Bone marrow (tissue), 2 donors: ENCODE measurements around the gene ZSCAN1.

Experiments
- DNase-seq, 2 donors: peaks; one replicate each; lab custom pipeline; 2025; lab: John Stamatoyannopoulos, UW

The ZSCAN1 gene

DNA sequence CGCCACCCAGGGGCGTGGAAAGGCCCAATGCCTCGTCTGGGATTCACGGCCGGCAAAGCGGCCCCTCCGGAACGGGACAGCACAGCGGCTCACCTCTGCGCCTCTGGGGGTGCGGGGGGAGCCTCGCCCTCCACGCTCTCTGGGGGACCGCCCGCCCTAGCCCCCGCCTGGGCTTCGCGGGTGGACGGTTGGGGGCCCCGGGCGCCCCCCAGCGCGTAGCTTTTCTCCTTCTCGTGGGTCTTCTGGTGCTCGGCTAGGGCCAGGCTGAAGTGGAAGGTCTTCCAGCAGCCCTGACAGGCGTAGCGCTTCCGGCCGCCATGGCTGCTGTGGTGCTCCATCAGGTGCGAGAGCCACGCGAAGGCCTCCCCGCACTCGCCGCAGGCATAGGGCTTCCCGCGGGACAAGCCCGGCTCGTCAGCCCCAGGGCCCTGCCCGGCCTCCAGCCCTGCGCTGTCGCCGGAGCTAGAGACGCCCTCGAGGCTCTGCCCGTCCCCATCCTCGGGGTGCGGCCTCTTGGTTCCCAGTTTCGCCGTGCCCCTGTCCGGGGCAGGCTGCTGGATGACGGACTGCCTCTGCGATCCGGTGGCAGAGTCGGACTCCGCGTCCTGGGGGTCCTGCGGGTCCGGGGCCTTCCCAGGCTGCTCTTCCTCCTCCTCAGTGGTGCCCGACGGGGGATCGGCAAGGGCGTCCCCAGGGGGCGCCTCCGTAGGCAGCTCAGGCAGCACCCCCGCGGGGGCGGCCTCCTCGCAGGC lies 50.9 kb downstream of the ZSCAN1 start:
- DNase-seq: no peak

DNA sequence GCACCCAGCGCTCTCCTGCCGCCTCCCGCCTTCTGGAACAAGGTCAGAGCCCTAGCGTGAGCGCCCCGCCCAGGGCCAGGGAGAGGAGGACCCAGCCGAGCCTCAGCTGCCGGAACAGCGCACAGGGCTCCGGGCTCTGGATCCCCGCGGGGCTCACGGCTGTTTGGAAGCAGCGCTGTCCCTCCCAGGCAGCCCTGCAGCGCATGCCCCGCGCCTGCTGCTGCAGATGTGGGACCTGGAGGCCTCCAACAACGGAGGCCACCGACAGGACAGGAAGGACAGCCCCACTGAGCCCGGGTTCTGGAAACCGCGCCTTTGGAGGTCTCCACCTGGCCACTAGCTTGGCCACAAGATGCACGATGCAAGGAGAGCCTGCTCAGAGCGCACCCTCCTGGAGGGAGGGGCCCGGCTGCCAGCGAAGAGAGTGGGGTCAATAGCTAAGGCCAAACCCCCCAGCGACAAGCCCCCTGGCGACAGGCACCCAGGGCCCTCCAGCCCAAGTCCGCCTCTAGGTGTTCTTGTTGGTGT lies 51.6 kb downstream of the ZSCAN1 start:
- no peak for DNase-seq

DNA sequence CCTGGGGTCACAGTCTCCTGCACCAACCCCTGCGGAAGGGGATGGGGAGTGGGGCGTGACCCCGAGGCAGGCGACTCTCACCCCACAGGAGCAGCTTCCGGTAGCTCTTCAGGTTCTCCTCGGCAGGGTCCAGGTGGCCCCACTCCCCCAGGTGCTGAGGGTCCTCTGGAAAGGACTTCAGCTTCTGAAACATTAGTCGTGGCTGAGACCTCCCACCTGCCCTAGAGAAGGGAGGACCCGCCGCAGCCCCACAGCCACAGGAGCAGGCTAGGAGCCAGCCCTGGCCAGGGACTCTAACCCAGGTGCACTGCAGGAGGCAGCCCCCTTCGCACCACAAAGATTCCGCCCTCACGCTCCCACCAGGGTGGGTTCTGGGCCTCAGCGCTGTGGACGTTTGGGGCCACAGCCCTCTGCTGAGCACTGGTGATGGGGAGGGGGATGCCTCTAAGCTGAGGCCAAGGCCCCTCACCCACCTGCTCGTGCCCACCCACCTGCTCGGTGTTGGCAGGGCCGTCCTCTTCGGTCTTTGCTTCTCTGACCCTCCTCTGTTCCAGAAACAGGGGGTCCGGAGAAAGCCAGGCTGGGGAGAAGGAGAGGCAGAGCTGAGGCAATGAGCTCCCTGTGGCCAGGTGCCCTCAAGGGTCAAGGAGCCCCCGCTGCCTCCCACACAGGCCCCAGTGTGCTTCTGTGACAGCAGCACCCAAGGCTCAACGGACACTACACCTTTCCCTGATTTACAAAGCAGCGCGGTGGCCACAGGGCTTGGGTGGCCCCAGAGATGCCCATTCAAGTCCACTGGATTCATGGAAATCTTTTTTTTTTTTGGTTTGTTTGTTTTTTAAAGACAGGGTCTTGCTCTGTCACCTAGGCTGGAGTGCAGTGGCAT lies 53.2 kb downstream of the ZSCAN1 start:
- DNase-seq: no peak

DNA sequence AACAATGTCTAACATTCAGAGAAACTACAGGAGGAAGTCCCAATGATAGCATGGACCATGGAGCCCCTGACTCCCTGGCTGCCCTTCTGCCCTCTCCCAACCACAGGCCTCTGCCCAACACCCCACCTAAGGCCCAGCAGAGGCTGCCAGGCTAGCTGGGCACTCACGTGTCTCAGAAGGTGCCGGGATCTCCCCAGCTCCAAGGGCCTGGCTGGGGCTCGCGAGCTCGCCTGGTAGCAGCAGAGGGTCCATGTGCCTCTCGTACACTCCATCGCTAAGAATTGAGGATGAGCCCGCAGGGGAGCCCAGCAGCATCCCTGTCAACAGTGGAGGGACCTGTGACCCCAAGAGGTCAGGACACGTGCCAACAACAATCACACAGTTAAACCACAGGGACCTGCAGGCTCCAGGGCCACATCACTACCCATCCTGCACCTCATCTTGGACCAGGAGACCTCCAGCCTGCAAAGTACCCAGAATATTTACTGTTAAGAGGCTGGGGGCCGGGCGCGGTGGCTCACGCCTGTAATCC lies 54.8 kb downstream of the ZSCAN1 start:
- DNase-seq: no peak

DNA sequence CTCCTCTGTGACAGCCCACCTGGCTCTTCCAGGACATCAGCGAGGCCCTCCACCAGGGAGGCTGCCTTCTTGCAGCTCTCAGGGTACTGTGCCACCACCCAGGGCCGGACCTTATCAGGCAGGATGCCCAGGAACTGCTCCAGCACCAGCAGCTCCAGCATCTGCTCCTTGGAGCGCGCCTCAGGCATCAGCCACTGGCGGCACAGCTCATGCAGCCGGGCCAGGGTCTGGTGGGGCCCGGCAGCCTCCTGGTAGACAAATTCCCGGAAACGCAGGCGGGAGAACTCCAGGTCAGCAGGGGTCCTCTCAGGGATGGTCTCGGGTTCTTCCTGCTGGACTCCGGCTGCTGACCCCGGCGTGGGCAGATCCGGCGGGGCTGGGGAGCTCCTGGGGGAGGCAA lies 56.0 kb downstream of the ZSCAN1 start:
- DNase-seq: no peak

DNA sequence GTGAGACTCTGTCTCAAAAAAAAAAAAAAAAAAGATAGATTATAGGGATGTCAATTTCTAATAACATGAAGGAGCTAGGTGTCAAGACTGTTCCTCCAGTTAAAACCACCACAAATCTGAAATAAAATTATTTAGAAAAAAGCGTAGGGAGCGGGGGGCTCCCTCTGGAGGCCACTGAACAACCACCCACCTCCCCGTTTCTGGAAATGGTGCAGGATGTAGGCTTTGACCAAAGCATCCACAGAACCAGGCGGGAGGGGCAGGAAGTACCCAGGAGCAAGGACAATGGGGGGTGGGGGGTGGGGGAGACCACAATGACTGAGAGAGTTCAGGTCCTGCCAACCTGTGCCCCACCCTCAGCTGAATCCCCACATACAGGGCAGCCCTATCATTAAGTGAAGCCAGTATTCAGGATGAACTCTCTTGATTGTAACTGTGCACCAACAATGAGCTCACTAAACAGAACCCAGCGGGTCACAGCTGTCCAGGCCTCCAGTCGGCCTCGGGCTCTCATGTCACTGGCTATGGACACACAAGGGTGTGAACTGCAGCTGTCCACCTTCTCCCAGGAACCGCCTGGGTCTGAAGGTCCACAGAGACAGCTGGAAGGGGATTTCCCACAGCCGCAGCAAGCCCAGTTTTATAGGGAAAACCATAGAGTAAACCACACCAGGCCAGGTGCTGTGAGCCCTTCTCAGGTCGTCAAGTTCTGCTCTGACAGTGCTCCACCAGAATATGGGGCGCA lies 57.6 kb downstream of the ZSCAN1 start:
- no peak for DNase-seq

DNA sequence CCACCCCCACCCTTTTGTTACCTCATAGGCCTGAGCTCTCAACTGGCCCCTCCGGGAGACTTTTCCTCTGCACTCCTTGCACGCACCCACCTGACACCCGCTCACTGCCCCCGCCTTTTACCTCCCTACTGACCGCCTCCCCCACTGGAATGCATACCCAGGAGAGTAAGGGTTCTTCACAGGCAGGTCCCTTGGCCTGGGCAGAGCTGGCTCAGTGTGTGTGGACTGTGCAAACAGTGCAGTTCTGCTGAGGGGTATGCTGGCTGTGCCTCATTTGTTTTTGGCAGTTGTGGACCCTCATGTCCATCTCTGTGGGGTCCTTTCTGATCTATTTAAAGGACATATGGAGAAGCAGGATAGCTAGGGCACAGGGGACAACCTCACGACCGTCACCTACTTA lies 59.2 kb downstream of the ZSCAN1 start:
- no peak for DNase-seq

DNA sequence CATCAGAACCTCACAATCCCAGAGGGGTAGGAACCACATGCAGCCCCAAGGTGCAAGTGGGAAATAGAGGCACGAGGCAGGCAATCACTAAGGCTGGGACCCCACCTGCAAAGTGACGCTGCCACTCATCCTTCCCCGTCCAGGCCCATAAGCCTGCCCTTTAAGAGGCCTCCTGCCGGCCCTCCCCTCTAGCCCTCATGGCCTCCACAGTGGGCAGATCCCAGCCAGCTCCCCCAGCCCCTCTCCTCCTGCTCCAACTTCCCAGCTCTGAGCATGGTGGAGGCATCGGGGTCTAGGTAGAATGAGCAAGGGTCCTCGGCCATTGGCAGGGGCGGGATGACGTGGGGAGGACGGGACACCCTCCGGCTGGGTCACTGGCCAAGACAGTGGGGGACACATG lies 61.5 kb downstream of the ZSCAN1 start:
- DNase-seq: no peak

DNA sequence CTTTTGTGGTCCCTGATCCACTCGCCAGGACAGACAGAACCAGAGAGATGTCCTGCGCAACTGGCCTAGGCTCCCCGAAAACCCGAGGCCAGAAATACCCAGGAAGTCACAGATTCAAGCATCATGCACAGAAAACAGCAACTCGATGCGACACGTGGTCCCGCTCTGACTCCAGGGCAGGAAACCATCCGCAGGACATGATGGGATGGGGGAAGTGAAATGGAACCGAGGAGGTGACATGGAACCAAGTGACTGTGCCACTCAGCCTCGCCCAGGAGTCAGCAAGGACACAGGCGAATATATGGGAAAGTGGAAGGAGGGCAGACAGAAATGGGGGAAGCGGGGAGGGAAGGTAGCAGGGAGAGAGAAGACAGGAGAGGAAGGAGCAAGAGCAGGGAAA lies 63.1 kb downstream of the ZSCAN1 start:
- DNase-seq: no peak

DNA sequence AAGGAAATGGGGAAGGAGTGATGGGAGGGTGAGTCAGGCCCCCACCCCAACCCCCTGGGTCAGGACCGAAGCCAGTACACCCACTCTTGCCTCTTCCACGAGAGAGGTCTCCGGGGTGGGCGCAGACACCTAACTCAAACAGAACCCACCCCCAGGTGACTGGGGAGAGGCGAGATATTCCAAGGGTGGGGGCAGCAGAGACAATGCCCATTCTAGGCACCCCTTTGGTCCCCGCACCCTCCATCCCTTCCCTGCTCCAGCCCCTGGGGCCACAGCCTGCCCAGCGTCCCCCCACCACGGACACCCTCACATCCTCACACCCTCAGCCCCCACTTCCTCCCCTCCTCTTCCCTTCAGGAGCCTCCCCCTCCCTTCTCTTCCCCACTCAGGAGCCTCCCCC lies 63.5 kb downstream of the ZSCAN1 start:
- DNase-seq: no peak

DNA sequence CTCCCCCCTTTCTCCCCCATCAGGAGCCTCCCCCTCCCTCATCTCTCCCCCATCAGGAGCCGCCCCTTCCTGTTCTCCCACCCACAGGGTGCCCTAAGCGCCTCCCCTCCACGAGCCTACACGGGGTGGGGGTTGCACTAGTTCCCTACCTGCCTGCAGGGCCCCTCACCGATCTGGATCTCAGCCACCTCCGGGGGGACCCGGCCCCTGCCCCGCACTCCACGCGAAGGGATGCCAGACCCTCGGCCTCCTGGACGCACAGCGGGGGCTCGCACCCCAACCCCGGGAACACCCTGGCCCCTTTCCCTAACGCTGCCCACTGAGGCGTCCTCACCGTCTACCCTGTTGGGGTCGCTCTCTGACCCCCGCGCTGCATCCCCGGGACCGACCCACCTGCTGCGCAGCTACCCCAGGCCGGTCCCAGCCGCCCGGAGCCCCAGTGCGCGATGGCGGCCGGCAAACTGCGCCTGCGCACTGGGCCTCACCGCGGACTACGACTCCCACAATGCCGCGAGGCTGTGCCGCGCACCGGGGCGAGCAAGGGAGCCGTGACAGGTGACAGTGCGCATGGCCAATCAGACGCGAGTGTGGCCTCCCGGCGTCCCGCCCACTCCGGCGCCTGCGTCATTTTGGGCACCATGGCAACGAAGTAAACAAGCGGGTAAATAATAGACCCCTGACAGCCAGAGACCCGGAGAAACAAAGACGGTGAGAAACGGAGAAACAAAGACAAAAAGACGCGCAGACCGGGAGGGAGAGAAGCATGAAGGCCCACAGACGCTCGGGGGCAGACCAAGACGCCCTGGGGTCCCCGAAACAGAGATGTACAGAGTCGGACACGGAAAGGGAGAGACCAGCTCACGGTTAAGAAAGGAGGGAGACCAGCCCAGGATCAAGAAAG lies 64.2 kb downstream of the ZSCAN1 start, which contains the start of gene ZSCAN18:
Gene ZSCAN18 (minus strand): TSS at position 451 of the 901 bp plus-strand sequence. CDS start 7,964 bp downstream, outside the sequence.
- DNase-seq: peak; percentile 63 to 94

DNA sequence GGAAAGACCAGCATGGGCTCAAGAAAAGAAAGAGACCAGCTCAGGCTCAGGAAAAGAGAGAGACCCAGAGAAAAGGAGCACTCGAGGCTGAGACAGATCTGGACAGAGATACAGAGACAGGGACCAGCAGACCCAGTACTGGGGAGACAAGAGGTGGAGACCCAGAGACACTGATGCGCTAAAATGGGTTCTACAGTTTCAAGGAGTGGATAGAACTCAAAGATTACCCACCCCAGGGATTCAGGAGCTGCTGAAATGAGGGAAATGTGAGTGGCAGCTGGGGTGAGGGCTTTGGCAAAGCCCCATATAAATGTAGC lies 64.8 kb downstream of the ZSCAN1 start:
- no peak for DNase-seq
